Pancreas (tissue), 10 donors: Measurements from ENCODE around the gene PTPRD. TPM values are rescaled to one million over a fixed set of nuclear protein-coding genes. Genes with fewer than 3 reads are reported as not detected.

Experiments used
- ATAC-seq, 4 donors: fragments of 200-7000 bp; cut with Tn5 transposase; one replicate each; pipeline versions ENCODE4 v1.8.0 to v1.9.1; 2020; ENCODE audit warnings: mild to moderate bottlenecking in 4 of 4, moderate library complexity in 4 of 4
- DNase-seq, 6 donors: peaks; one replicate each; pipeline ENCODE4 v3.0.0-alpha.2; 2020
- FAIRE-seq: peaks from 2 replicates; lab custom pipeline; 2012; peaks lifted over from hg19 to GRCh38; lab: Jason Lieb, UNC
- H3K27ac ChIP-seq, 4 donors: fragments of 200-600 bp; sonication (generic); 1 replicate in 3 of 4; 2 replicates in 1 of 4; pipeline versions ENCODE4 v1.5.0 to v1.8.0; 2020
- H3K27me3 ChIP-seq, 4 donors: fragments of 200-600 bp; one replicate each; pipeline ENCODE4 v1.8.0; 2021
- H3K36me3 ChIP-seq, 3 donors: fragments of 200-600 bp; sonication (generic) in 1 of 3; one replicate each; pipeline versions ENCODE4 v1.5.0 to v1.8.0; 2020 to 2021
- H3K4me1 ChIP-seq, 3 donors: fragments of 200-600 bp; one replicate each; pipeline ENCODE4 v1.8.0; 2021
- H3K4me3 ChIP-seq, 4 donors: fragments of 200-600 bp; sonication (generic) in 2 of 4; one replicate each; pipeline versions ENCODE4 v1.5.0 to v1.8.0; 2020 to 2021
- H3K9me3 ChIP-seq, 4 donors: fragments of 200-600 bp; one replicate each; pipeline ENCODE4 v1.8.0; 2021
- WGBS, 2 donors: extraction: QIAGEN DNeasy Blood & Tissue Kit; methylation state at CpG; one replicate each; pipeline ENCODE4 v1.1.7; 2013; 5-methylcytosine and 5-hydroxymethylcytosine counted together
- intact Hi-C, 3 donors: fragments of 100-400 bp; cut with DNase I; formaldehyde crosslinking; loops; one replicate each; pipeline versions ENCODE4 v1.11.1 to v1.14.2; 2022
- polyA plus RNA-seq, 2 donors: library from polyadenylated mRNA; stranded (reverse); fragments of 200-250 nt; gene quantifications; one replicate each; pipeline ENCODE4 v1.2.3, GENCODE V29; 2013
- total RNA-seq, 6 donors: library from RNA; stranded (reverse); fragmentation: NEBNext Ultra II Directional in 4 of 6; extraction: Animal tissue kit (Norgen Biotek cat#: 25700) in 4 of 6; gene quantifications; one replicate each; pipeline versions ENCODE4 v1.2.1 to v1.2.4, GENCODE V29; 2021 to 2023
- TF ChIP-seq, protein P1 (sequence below), 4 donors: fragments of 200-600 bp; sonication (generic) in 3 of 4; IDR thresholded peaks; one replicate each; pipeline versions ENCODE4 v1.5.0 to v1.8.0; 2021; ENCODE audit warnings: antibody characterized with exemption in 4 of 4
- donor health status: healthy with polysubstance abuse.
- donor health status: DM: no; HTN: no; CAD: no; lungs with moderate emphysema.
- donor health status: DM: no; HTN: no; CAD: no.
- donor health status: control.
- donor health status: control.
- donor health status: Bipolar disorder and iron deficiency.
- donor health status: DM: yes; HTN: yes; CAD: no.
- donor health status: DM: no; HTN: no; CAD: no.
- donor health status: DM: no; HTN: no; CAD: no.
- donor health status: DM: yes; HTN: yes; CAD: no.

Gene PTPRD
- total and polyA plus RNA-seq, 8 donors = 2.1 to 21.7 (median 5.1) TPM

DNA sequence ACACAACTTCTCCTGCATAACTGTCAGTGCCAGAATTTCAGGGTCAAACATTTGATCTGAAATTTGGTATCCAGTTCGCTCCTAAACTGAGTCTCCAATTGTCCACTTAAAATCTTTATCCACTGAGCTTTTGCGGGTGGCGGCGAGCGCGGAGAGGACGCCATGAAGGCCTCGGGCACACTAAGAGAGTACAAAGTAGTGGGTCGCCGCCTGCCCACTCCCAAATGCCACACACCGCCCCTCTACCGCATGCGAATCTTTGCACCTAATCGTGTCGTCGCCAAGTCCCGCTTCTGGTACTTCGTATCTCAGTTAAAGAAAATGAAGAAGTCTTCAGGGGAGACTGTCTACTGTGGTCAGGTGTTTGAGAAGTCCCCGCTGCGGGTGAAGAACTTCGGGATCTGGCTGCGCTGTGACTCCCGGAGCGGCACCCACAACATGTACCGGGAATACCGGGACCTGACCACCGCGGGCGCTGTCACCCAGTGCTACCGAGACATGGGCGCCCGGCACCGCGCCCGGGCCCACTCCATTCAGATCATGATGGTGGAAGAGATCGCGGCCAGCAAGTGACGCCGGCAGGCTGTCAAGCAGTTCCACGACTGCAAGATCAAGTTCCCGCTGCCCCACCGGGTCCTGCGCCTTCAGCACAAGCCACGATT is 1899.5 kb downstream of the PTPRD start:
- DNase-seq = no peak
- no peaks in the 10 kb centered on the region for H3K9me3 ChIP-seq
- H3K36me3 ChIP-seq = no peaks in the 10 kb centered on the region
- TF ChIP-seq, protein P1, sequence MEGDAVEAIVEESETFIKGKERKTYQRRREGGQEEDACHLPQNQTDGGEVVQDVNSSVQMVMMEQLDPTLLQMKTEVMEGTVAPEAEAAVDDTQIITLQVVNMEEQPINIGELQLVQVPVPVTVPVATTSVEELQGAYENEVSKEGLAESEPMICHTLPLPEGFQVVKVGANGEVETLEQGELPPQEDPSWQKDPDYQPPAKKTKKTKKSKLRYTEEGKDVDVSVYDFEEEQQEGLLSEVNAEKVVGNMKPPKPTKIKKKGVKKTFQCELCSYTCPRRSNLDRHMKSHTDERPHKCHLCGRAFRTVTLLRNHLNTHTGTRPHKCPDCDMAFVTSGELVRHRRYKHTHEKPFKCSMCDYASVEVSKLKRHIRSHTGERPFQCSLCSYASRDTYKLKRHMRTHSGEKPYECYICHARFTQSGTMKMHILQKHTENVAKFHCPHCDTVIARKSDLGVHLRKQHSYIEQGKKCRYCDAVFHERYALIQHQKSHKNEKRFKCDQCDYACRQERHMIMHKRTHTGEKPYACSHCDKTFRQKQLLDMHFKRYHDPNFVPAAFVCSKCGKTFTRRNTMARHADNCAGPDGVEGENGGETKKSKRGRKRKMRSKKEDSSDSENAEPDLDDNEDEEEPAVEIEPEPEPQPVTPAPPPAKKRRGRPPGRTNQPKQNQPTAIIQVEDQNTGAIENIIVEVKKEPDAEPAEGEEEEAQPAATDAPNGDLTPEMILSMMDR (IDR thresholded peaks at IDR 0.05) = no peak
- no peak for FAIRE-seq
- no peak overlapping the region for H3K27ac ChIP-seq
- 93 to 95% methylated on average over 44 of the region's 44 CpGs for WGBS, 2 donors
- intact Hi-C loops = no loop called here
- no peaks in the 10 kb centered on the region for H3K4me1 ChIP-seq
- no peak overlapping the region for H3K4me3 ChIP-seq
- no peaks in the 10 kb centered on the region for H3K27me3 ChIP-seq
- no peak for ATAC-seq

DNA sequence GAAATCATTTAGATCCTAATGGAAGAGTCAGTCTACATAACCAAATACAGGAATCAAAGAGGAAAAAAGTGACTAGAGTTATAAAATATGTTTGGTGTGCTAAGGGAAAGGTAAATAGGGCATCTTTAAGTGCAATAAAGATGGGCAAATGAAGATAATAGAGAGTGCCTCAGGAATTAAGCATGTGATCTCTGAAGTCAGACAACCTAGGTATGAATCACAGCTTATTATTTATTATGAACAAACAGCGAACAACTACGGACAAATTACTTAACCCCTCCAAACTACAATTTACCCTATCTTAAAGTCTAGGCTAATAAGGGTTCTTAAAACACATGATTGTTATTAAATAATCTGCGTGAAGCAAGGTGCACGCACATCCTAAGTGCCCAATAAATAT is 1903.1 kb downstream of the PTPRD start:
- H3K36me3 ChIP-seq = no peaks in the 10 kb centered on the region
- FAIRE-seq (no peak), ATAC-seq (no peak), DNase-seq (no peak)
- H3K9me3 ChIP-seq = no peaks in the 10 kb centered on the region
- 78 to 86% methylated on average over 4 of the region's 4 CpGs for WGBS, 2 donors
- no peaks in the 10 kb centered on the region for H3K27me3 ChIP-seq
- no peak overlapping the region for H3K4me3 ChIP-seq
- TF ChIP-seq, protein P1 (IDR thresholded peaks at IDR 0.05) = no peak
- H3K4me1 ChIP-seq = no peaks in the 10 kb centered on the region
- intact Hi-C loops = no loop called here
- H3K27ac ChIP-seq = no peak overlapping the region

DNA sequence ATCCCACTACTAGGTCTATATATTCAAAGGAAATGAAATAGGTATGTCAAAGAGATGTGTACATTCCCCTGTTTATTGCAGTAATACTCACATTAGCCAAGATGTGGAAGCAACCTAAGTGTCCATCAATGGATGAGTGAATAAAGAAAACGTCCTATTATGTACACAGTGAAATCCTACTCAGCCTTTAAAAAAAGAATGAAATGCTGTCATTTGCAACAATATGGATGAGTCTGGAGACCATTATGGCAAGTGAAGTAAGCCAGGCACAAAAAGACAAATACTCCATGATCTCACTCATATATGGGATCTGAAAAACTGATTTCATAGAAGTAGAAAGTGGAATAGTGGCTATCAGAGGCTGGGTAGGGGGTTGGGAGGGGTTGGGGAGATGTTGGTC is 1904.1 kb downstream of the PTPRD start:
- ATAC-seq (no peak), DNase-seq (no peak), FAIRE-seq (no peak)
- TF ChIP-seq, protein P1 (IDR thresholded peaks at IDR 0.05) = no peak
- 29 to 38% methylated on average over 1 of the region's 1 CpG for WGBS, 2 donors
- no peaks in the 10 kb centered on the region for H3K36me3 ChIP-seq
- no peak overlapping the region for H3K4me3 ChIP-seq
- H3K27me3 ChIP-seq = no peaks in the 10 kb centered on the region
- H3K27ac ChIP-seq = no peak overlapping the region
- H3K9me3 ChIP-seq = no peaks in the 10 kb centered on the region
- no peaks in the 10 kb centered on the region for H3K4me1 ChIP-seq
- intact Hi-C loops = no loop called here

DNA sequence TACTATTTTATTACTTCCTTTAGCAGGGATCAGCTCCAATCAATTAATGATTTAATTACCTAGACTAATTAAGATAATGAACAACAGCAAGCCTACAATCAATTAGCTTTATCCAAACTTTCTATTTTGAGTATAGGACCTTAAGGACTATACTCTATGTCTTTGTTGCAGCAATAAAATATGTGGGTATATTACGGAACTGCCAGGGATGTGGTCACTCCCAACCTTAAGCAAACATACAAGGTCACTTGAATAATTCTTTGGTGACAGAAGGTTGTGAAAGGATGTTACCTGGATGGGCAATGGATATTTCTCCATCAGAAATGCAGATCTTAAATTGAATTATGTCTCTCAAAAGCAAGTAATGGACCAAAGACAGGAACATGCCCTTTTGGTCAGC is 1905.8 kb downstream of the PTPRD start:
- 75 to 83% methylated on average over 1 of the region's 1 CpG for WGBS, 2 donors
- no peak for FAIRE-seq

DNA sequence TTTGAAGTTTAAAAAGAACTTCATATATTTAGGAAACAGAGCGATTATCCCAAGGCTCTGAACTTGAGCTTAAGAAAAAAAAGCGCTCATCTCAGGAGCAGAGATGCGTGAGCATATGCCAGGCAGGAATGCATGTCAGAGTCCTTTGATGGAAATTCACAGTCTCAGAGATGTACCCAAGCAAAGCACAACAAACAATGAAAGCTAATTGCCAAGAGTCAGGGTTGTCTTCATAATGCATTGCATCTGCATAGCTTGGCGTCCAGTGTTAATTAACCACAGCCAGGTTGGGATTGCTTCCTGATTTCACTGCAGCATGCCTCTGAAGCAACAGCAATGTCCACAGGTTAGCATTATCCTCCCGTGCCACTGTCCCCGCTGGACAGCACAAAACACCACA is 1906.3 kb downstream of the PTPRD start:
- ATAC-seq = no peak
- Histone ChIP-seq H3K4me1 (no peaks in the 10 kb centered on the region), H3K27ac (no peak overlapping the region), H3K36me3 (no peaks in the 10 kb centered on the region), H3K4me3 (no peak overlapping the region), H3K9me3 (no peaks in the 10 kb centered on the region), H3K27me3 (no peaks in the 10 kb centered on the region)
- WGBS, 2 donors = 65 to 78% methylated on average over 6 of the region's 6 CpGs
- TF ChIP-seq, protein P1 (IDR thresholded peaks at IDR 0.05) = no peak
- intact Hi-C loops = no loop called here
- FAIRE-seq = no peak
- no peak for DNase-seq

More for the DNA sequence above, 1905.8 kb downstream of the PTPRD start:
- Histone ChIP-seq H3K27ac (no peak overlapping the region), H3K27me3 (no peaks in the 10 kb centered on the region), H3K4me1 (no peaks in the 10 kb centered on the region), H3K9me3 (no peaks in the 10 kb centered on the region), H3K36me3 (no peaks in the 10 kb centered on the region), H3K4me3 (no peak overlapping the region)
- intact Hi-C loops = no loop called here
- ATAC-seq (no peak), DNase-seq (no peak)
- TF ChIP-seq, protein P1 (IDR thresholded peaks at IDR 0.05) = no peak
